PC-3 (cell line): ENCODE measurements around the gene CCDC177.

Experiments
- CTCF ChIP-seq: fragments of 300-600 bp; sonication (generic); conservative IDR thresholded peaks from 2 replicates; pipeline ENCODE4 v1.5.1; 2017; ENCODE audit warnings: antibody characterized with exemption, low read depth, mild to moderate bottlenecking, low read length
- EZH2phosphoT487 ChIP-seq: fragments of 300-600 bp; sonication (generic); IDR thresholded peaks from 2 replicates; pipeline ENCODE4 v1.6.1; 2018; ENCODE audit warnings: mild to moderate bottlenecking, antibody characterized with exemption, low read length, borderline replicate concordance

DNA sequence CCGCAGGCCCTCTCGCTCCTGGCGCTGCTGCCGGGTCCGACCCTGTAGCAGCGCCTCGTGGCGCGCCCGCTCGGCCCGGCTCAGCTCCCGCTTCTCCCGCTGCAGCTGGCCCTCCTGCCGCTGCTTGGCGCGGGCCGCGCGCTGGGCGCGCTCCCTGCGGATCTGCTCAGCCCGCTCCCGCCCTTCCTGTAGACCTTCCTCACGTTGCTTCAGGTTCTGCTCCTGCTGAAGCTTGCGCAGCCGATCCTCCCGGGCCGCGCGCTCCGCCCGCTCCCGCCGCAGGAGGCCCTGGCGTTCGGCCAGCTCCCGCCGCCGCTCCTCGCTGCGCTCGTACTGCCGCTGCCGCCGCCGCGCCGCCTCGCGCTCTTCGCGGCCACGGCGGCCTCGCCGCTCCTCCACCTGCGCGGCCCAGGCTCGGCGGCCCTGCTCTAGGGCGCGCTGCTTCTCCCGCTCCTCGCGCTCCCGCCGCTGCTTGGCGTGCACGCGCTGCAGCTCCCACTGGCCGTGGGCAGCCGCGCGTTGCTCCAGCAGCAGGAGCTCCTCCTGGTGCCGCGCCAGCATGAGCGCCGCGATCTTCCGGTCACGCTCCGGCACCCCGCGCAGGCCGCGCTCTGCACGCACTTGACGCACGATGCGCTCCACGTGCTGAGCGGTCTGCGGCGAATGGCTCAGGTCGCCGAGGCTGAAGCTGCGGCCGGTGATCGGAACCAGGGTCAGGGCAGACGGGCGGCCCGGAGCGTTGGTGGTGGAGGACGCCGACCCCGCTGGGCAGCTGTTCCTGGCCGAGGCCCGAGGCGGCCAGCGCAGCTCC lies 2.4 kb downstream of the CCDC177 start:
- TF ChIP-seq CTCF: no peak
- no peak for TF ChIP-seq EZH2phosphoT487
